Activated CD8-positive, alpha-beta T cell treated with anti-CD3 and anti-CD28 coated beads for 36 hours (primary cell): ENCODE measurements around the gene ZNF770. TPM values are rescaled to one million over a fixed set of nuclear protein-coding genes. Genes with fewer than 3 reads are reported as not detected.

Experiments used
- ATAC-seq: fragments of 200-7000 bp; cut with Tn5 transposase; one replicate; pipeline ENCODE4 v1.10.0; 2021; ENCODE audit warnings: mild to moderate bottlenecking, moderate library complexity
- CTCF ChIA-PET: fragments of 350-600 bp; sonication (Branson Sonifier 250); formaldehyde crosslinking; loops from one replicate; lab custom pipeline; 2021; ENCODE audit warnings: antibody characterized with exemption; lab: Charles Lee
- POLR2A ChIA-PET: fragments of 350-600 bp; sonication (Branson Sonifier 250); formaldehyde crosslinking; loops from one replicate; lab custom pipeline; 2021; ENCODE audit warnings: antibody characterized with exemption; lab: Charles Lee
- DNase-seq: peaks from one replicate; pipeline ENCODE4 v3.0.0-alpha.2; 2020
- H3K27ac Mint-ChIP-seq: one replicate; pipeline ENCODE4 v1.8.0; 2021; ENCODE audit warnings: mild to moderate bottlenecking, mixed read lengths
- H3K27me3 Mint-ChIP-seq: one replicate; pipeline ENCODE4 v1.8.0; 2021; ENCODE audit warnings: mixed read lengths
- H3K36me3 Mint-ChIP-seq: one replicate; pipeline ENCODE4 v1.8.0; 2021; ENCODE audit warnings: low read depth, mixed read lengths
- H3K4me1 Mint-ChIP-seq: one replicate; pipeline ENCODE4 v1.8.0; 2021; ENCODE audit warnings: low read depth, mixed read lengths
- H3K4me3 Mint-ChIP-seq: one replicate; pipeline ENCODE4 v1.8.0; 2021; ENCODE audit warnings: mild to moderate bottlenecking, moderate library complexity, mixed read lengths
- H3K9me3 Mint-ChIP-seq: one replicate; pipeline ENCODE4 v1.8.0; 2021; ENCODE audit warnings: mixed read lengths
- CTCF ChIP-seq: fragments of 200-600 bp; IDR thresholded peaks from one replicate; pipeline ENCODE4 v1.8.0; 2022; ENCODE audit warnings: antibody characterized with exemption, mild to moderate bottlenecking
- intact Hi-C: fragments of 100-400 bp; cut with micrococcal nuclease; formaldehyde crosslinking; loops from one replicate; pipeline ENCODE4 v1.10.0; 2022
- total RNA-seq, 2 experiments: library from RNA; stranded (reverse); gene quantifications; one replicate each; pipeline ENCODE4 v1.2.3, GENCODE V29; 2021

The ZNF770 gene
- total RNA-seq, 2 experiments from 2014 or later: 67.0 to 67.2 TPM

- Mint-ChIP-seq H3K27me3 (peaks cover 10% of the 10 kb centered on the region), H3K9me3 (no peaks in the 10 kb centered on the region), H3K27ac (no peak overlapping the region), H3K4me3 (no peak overlapping the region), H3K4me1 (peaks cover 2% of the 10 kb centered on the region), H3K36me3 (no peaks in the 10 kb centered on the region)
- DNase-seq: no peak
- POLR2A ChIA-PET: no interaction called here
- no peak for TF ChIP-seq CTCF
- ATAC-seq: no peak
- intact Hi-C loops: no loop called here
- CTCF ChIA-PET: interaction anchor here (1.0 kb wide), 1 partner anchor 425 kb away, joined by 3 read pairs; no protein-coding TSS in a partner anchor
Measured at GRCh38 chr15:35019404-35020327, 31.6 kb upstream of the ZNF770 start.

- Mint-ChIP-seq H3K27me3 (no peaks in the 10 kb centered on the region), H3K4me3 (no peak overlapping the region), H3K4me1 (no peaks in the 10 kb centered on the region), H3K9me3 (no peaks in the 10 kb centered on the region), H3K36me3 (no peaks in the 10 kb centered on the region), H3K27ac (no peak overlapping the region)
- ATAC-seq: no peak
- POLR2A ChIA-PET: no interaction called here
- DNase-seq: no peak
- intact Hi-C loops: no loop called here
- CTCF ChIA-PET: interaction anchor here (1.1 kb wide), 1 partner anchor 30 kb away, joined by 3 read pairs; no protein-coding TSS in a partner anchor
- TF ChIP-seq CTCF: no peak
Measured at GRCh38 chr15:35014241-35014640, 26.2 kb upstream of the ZNF770 start.

DNA sequence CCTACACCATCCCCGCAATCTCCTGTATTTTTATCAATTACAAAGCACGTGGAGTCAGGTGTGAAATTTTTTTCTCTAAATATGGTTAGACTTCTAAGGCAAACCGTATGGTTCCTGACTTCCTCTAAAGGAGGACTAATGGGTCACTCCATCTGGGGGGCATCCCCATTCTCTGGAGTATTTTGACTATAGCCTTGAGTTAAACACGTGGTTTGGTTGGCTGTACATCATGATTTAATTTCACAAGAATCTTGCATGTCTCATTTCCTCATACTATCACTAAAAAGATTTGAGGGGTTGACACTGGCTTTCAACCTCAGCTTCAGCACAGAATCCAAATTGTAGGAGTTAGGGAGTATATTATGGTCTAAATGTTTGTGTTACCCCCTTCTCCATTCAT lies 25.3 kb upstream of the ZNF770 start:
- ATAC-seq: no peak
- Mint-ChIP-seq H3K27me3 (no peaks in the 10 kb centered on the region), H3K4me1 (no peaks in the 10 kb centered on the region), H3K4me3 (no peak overlapping the region), H3K9me3 (no peaks in the 10 kb centered on the region), H3K27ac (no peak overlapping the region), H3K36me3 (no peaks in the 10 kb centered on the region)
- intact Hi-C loops: no loop called here
- no peak for TF ChIP-seq CTCF
- ChIA-PET POLR2A (no interaction called here), CTCF (interaction anchor here (1.1 kb wide), 1 partner anchor 29 kb away, joined by 3 read pairs; no protein-coding TSS in a partner anchor)
- no peak for DNase-seq

DNA sequence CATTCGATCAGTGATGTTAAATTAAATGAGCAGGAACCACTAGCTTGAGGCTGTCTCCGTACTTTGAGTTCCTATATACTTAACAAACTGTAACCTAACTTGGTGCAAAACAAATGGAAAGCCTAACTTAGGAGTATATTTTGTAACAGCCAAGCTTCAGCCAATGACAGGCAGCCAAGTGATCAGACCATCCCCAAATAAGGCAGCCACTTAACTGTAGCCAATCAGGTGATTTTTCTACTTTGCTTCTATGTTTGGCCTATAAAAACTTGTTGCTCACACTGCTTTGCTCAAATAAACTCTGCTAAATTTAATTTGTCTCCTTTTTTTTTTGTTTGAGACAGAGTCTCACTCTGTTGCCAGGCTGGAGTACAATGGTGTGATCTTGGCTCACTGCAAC lies 19.3 kb upstream of the ZNF770 start:
- Mint-ChIP-seq H3K27me3 (no peaks in the 10 kb centered on the region), H3K4me3 (no peak overlapping the region), H3K27ac (no peak overlapping the region), H3K9me3 (no peaks in the 10 kb centered on the region), H3K36me3 (no peaks in the 10 kb centered on the region), H3K4me1 (no peaks in the 10 kb centered on the region)
- ATAC-seq (no peak), DNase-seq (no peak)
- no peak for TF ChIP-seq CTCF
- ChIA-PET POLR2A (no interaction called here), CTCF (no interaction called here)
- intact Hi-C loops: no loop called here

- DNase-seq (no peak), ATAC-seq (no peak)
- ChIA-PET POLR2A (no interaction called here), CTCF (no interaction called here)
- no peaks in the 10 kb centered on the region for H3K27me3 Mint-ChIP-seq
- no peaks in the 10 kb centered on the region for H3K36me3 Mint-ChIP-seq
- H3K27ac Mint-ChIP-seq: no peak overlapping the region
- no peak overlapping the region for H3K4me3 Mint-ChIP-seq
- H3K9me3 Mint-ChIP-seq: no peaks in the 10 kb centered on the region
- intact Hi-C loops: no loop called here
- H3K4me1 Mint-ChIP-seq: no peaks in the 10 kb centered on the region
- no peak for TF ChIP-seq CTCF
Measured at GRCh38 chr15:35005933-35006332, 17.8 kb upstream of the ZNF770 start.
